ENCODE data around the gene KRT77.

- no peak for TF ChIP-seq EP300 (IDR thresholded peaks at IDR 0.05)
- TF ChIP-seq, protein P1, sequence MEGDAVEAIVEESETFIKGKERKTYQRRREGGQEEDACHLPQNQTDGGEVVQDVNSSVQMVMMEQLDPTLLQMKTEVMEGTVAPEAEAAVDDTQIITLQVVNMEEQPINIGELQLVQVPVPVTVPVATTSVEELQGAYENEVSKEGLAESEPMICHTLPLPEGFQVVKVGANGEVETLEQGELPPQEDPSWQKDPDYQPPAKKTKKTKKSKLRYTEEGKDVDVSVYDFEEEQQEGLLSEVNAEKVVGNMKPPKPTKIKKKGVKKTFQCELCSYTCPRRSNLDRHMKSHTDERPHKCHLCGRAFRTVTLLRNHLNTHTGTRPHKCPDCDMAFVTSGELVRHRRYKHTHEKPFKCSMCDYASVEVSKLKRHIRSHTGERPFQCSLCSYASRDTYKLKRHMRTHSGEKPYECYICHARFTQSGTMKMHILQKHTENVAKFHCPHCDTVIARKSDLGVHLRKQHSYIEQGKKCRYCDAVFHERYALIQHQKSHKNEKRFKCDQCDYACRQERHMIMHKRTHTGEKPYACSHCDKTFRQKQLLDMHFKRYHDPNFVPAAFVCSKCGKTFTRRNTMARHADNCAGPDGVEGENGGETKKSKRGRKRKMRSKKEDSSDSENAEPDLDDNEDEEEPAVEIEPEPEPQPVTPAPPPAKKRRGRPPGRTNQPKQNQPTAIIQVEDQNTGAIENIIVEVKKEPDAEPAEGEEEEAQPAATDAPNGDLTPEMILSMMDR (IDR thresholded peaks at IDR 0.05): no peak
- no peak for TF ChIP-seq POLR2A (IDR thresholded peaks at IDR 0.05)
- TF ChIP-seq POLR2AphosphoS5 (IDR thresholded peaks at IDR 0.05): no peak
These were observed 40.5 kb downstream of the KRT77 start for GRCh38 chr12:52662918-52663229.

Data from gastroesophageal sphincter (tissue), 3 donors.